Liver (tissue), 9 donors: Measurements from ENCODE around the gene FAM13C. TPM values are rescaled to one million over a fixed set of nuclear protein-coding genes. Genes with fewer than 3 reads are reported as not detected.

Experiments
- DNase-seq: peaks from one replicate; pipeline ENCODE4 v3.0.0-alpha.2; 2017; ENCODE audit warnings: low spot score
- H3K27ac ChIP-seq, 2 donors: one replicate each; pipeline ENCODE4 v1.7.0; 2013; ENCODE audit warnings: inconsistent platforms in 2 of 2, low read length in 2 of 2, control low read depth in 1 of 2, low read depth in 1 of 2, mild to moderate bottlenecking in 1 of 2
- H3K27me3 ChIP-seq, 4 donors: one replicate each; pipeline versions ENCODE4 v1.6.1 to v1.7.0; 2013; ENCODE audit warnings: low read length in 3 of 4, inconsistent platforms in 1 of 4, mild to moderate bottlenecking in 1 of 4, moderate library complexity in 1 of 4; ENCODE audit not compliant: control insufficient read depth in 4 of 4, insufficient read depth in 4 of 4
- H3K36me3 ChIP-seq, 4 donors: one replicate each; pipeline versions ENCODE4 v1.6.1 to v1.7.0; 2013; ENCODE audit warnings: low read length in 3 of 4, mild to moderate bottlenecking in 3 of 4, low read depth in 1 of 4, moderate library complexity in 1 of 4; ENCODE audit not compliant: control insufficient read depth in 4 of 4, insufficient read depth in 3 of 4
- H3K4me1 ChIP-seq, 4 donors: one replicate each; pipeline versions ENCODE4 v1.6.1 to v1.7.0; 2013; ENCODE audit warnings: low read length in 3 of 4, mild to moderate bottlenecking in 3 of 4, moderate library complexity in 1 of 4; ENCODE audit not compliant: control insufficient read depth in 4 of 4, insufficient read depth in 4 of 4
- H3K4me3 ChIP-seq, 3 donors: one replicate each; pipeline versions ENCODE4 v1.6.1 to v1.7.0; 2013; ENCODE audit warnings: low read length in 3 of 3, control low read depth in 1 of 3, low read depth in 1 of 3, mild to moderate bottlenecking in 1 of 3
- H3K9ac ChIP-seq, 2 donors: one replicate each; pipeline ENCODE4 v1.7.0; 2013; ENCODE audit warnings: low read length in 2 of 2, mild to moderate bottlenecking in 2 of 2, moderate library complexity in 2 of 2, control low read depth in 1 of 2, low read depth in 1 of 2
- H3K9me3 ChIP-seq, 4 donors: one replicate each; pipeline versions ENCODE4 v1.6.1 to v1.7.0; 2013; ENCODE audit warnings: low read length in 3 of 4; ENCODE audit not compliant: control insufficient read depth in 4 of 4
- CTCF ChIP-seq: fragments of 150-350 bp; IDR thresholded peaks from 2 replicates; pipeline ENCODE4 v1.5.1; 2017; ENCODE audit warnings: improper control_type of control experiment, low read depth, low read length; ENCODE audit not compliant: missing input control
- EGR1 ChIP-seq, 2 donors: IDR thresholded peaks; 2 replicates each; pipeline ENCODE4 v1.6.1; 2016 to 2018; ENCODE audit warnings: antibody characterized with exemption in 2 of 2, low read depth in 2 of 2
- GABPA ChIP-seq, 2 donors: IDR thresholded peaks in 1 of 2; conservative IDR thresholded peaks in 1 of 2; 2 replicates each; pipeline ENCODE4 v1.6.1; 2016; ENCODE audit warnings: antibody characterized with exemption in 2 of 2, mild to moderate bottlenecking in 1 of 2, moderate library complexity in 1 of 2
- HNF4A ChIP-seq, 2 donors: conservative IDR thresholded peaks; 2 replicates each; pipeline ENCODE4 v1.6.1; 2016; ENCODE audit warnings: antibody characterized with exemption in 2 of 2, mild to moderate bottlenecking in 2 of 2
- HNF4G ChIP-seq: IDR thresholded peaks from 2 replicates; pipeline ENCODE4 v1.6.1; 2016; ENCODE audit warnings: antibody characterized with exemption
- JUND ChIP-seq, 2 donors: IDR thresholded peaks; 2 replicates each; pipeline ENCODE4 v1.6.1; 2016; ENCODE audit warnings: antibody characterized with exemption in 2 of 2
- RAD21 ChIP-seq, 2 donors: IDR thresholded peaks; 2 replicates each; pipeline ENCODE4 v1.6.1; 2016; ENCODE audit warnings: antibody characterized with exemption in 2 of 2, mild to moderate bottlenecking in 2 of 2
- RXRA ChIP-seq, 2 donors: IDR thresholded peaks; 2 replicates each; pipeline ENCODE4 v1.6.1; 2017 to 2018; ENCODE audit warnings: antibody characterized with exemption in 2 of 2, mild to moderate bottlenecking in 1 of 2
- YY1 ChIP-seq: IDR thresholded peaks from 2 replicates; pipeline ENCODE4 v1.6.1; 2016; ENCODE audit warnings: antibody characterized with exemption, mild to moderate bottlenecking
- ZBTB33 ChIP-seq: IDR thresholded peaks from 2 replicates; pipeline ENCODE4 v1.6.1; 2016; ENCODE audit warnings: antibody characterized with exemption
- WGBS: extraction: QIAGEN DNeasy Blood & Tissue Kit; methylation state at CpG from one replicate; pipeline ENCODE4 v1.1.7; 2013; 5-methylcytosine and 5-hydroxymethylcytosine counted together
- polyA plus RNA-seq, 2 donors: library from polyadenylated mRNA; stranded (reverse) in 1 of 2; unstranded in 1 of 2; fragments of 200-250 nt in 1 of 2; fragments of >200 nt in 1 of 2; fragmentation: Nextera tagmentation in 1 of 2; extraction: Ambion mirVana in 1 of 2; gene quantifications; one replicate each; pipeline versions ENCODE4 v1.2.1 to v1.2.3, GENCODE V29; 2013 to 2015
- total RNA-seq, 2 donors: library from RNA; depleted of rRNA; stranded (reverse); fragments of >200 nt; gene quantifications; one replicate each; pipeline ENCODE4 v1.2.3, GENCODE V29; 2014
- TF ChIP-seq, protein P1 (sequence below): IDR thresholded peaks from 2 replicates; pipeline ENCODE4 v1.6.1; 2016; ENCODE audit warnings: antibody characterized with exemption, mild to moderate bottlenecking
- TF ChIP-seq, protein P2 (sequence below): IDR thresholded peaks from 2 replicates; pipeline ENCODE4 v1.6.1; 2016; ENCODE audit warnings: antibody characterized with exemption
- TF ChIP-seq, protein P3 (sequence below): IDR thresholded peaks from 2 replicates; pipeline ENCODE4 v1.6.1; 2016; ENCODE audit warnings: antibody characterized with exemption
- donor health status: healthy.
- donor health status: healthy.
- donor health status: healthy.
- donor health status: healthy.
- donor health status: healthy.

FAM13C gene
- total and polyA plus RNA-seq, 4 donors: 0.87 to 2.4 (median 2.1) TPM

- TF ChIP-seq HNF4G (no peak), YY1 (no peak)
These were observed 7.9 kb downstream of the FAM13C start (continued) for GRCh38 chr10:59354434-59354833.

DNA sequence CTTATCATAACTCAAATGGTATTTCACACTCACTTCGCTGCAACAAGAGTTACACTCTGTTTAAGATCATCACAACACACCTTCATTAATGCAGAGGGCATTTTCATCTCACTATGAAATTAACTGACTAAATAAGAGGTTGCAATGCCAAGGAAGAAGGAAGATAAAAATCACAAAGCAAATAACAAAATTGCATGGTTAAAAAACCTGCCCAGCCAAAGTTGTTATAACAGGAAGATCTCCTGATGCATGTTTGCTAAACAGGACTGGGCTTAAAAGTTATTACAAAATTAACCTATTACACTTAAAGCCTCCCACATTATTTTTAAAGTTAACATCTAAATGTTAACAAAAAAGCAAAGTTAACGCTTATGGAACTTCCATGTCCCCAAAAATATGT, 11.8 kb downstream of the FAM13C start:
- DNase-seq: no peak
- WGBS: 96% methylated on average over 2 of the region's 2 CpGs
- Histone ChIP-seq H3K27ac (no peak overlapping the region), H3K9me3 (no peaks in the 10 kb centered on the region), H3K9ac (no peak overlapping the region), H3K27me3 (no peaks in the 10 kb centered on the region), H3K4me3 (no peak overlapping the region), H3K36me3 (no peaks in the 10 kb centered on the region), H3K4me1 (no peaks in the 10 kb centered on the region)
- no peak for TF ChIP-seq YY1
- TF ChIP-seq HNF4A (conservative IDR thresholded peaks at IDR 0.05): no peak
- TF ChIP-seq GABPA (IDR thresholded peaks at IDR 0.05 in 1 of 2, conservative IDR thresholded peaks at IDR 0.05 in 1 of 2): no peak
- TF ChIP-seq, protein P1, sequence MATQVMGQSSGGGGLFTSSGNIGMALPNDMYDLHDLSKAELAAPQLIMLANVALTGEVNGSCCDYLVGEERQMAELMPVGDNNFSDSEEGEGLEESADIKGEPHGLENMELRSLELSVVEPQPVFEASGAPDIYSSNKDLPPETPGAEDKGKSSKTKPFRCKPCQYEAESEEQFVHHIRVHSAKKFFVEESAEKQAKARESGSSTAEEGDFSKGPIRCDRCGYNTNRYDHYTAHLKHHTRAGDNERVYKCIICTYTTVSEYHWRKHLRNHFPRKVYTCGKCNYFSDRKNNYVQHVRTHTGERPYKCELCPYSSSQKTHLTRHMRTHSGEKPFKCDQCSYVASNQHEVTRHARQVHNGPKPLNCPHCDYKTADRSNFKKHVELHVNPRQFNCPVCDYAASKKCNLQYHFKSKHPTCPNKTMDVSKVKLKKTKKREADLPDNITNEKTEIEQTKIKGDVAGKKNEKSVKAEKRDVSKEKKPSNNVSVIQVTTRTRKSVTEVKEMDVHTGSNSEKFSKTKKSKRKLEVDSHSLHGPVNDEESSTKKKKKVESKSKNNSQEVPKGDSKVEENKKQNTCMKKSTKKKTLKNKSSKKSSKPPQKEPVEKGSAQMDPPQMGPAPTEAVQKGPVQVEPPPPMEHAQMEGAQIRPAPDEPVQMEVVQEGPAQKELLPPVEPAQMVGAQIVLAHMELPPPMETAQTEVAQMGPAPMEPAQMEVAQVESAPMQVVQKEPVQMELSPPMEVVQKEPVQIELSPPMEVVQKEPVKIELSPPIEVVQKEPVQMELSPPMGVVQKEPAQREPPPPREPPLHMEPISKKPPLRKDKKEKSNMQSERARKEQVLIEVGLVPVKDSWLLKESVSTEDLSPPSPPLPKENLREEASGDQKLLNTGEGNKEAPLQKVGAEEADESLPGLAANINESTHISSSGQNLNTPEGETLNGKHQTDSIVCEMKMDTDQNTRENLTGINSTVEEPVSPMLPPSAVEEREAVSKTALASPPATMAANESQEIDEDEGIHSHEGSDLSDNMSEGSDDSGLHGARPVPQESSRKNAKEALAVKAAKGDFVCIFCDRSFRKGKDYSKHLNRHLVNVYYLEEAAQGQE: no peak
- no peak for TF ChIP-seq HNF4G
- TF ChIP-seq RXRA (IDR thresholded peaks at IDR 0.05): no peak
- no peak for TF ChIP-seq ZBTB33
- no peak for TF ChIP-seq JUND (IDR thresholded peaks at IDR 0.05)
- TF ChIP-seq EGR1 (IDR thresholded peaks at IDR 0.05; ENCODE audit: low read depth in 2 of 2): no peak

DNA sequence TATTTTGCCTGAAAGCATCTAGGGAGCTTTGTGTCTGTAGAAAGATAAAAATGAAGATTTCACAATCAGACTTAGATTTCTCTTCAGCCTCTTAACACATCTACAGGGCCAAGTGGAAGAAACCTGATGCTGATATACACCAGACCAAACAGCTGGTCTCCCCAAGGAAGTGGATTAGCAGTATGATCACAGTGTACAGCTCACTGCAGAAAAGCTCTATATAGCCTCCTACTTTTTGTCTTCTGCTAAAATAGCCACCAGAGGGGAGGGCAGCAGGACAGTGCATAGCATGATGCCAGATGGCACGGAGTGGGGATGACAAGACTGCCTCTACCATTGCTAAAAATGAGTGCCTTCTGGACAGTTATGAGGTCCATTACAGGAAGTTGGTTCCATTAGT, 16.0 kb downstream of the FAM13C start:
- TF ChIP-seq EGR1 (IDR thresholded peaks at IDR 0.05; ENCODE audit: low read depth in 2 of 2): no peak
- TF ChIP-seq RXRA (IDR thresholded peaks at IDR 0.05): no peak
- TF ChIP-seq, protein P2, sequence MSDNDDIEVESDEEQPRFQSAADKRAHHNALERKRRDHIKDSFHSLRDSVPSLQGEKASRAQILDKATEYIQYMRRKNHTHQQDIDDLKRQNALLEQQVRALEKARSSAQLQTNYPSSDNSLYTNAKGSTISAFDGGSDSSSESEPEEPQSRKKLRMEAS: no peak
- TF ChIP-seq CTCF: no peak
- TF ChIP-seq HNF4A (conservative IDR thresholded peaks at IDR 0.05): no peak
- TF ChIP-seq GABPA (IDR thresholded peaks at IDR 0.05 in 1 of 2, conservative IDR thresholded peaks at IDR 0.05 in 1 of 2): no peak
- TF ChIP-seq, protein P3, sequence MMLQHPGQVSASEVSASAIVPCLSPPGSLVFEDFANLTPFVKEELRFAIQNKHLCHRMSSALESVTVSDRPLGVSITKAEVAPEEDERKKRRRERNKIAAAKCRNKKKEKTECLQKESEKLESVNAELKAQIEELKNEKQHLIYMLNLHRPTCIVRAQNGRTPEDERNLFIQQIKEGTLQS: no peak
- no peak for TF ChIP-seq RAD21 (IDR thresholded peaks at IDR 0.05)
- H3K36me3 ChIP-seq: no peaks in the 10 kb centered on the region
- H3K9ac ChIP-seq: no peak overlapping the region
- H3K4me3 ChIP-seq: no peak overlapping the region
- 89% methylated on average over 1 of the region's 1 CpG for WGBS
- H3K9me3 ChIP-seq: no peaks in the 10 kb centered on the region
- no peak overlapping the region for H3K27ac ChIP-seq
- no peaks in the 10 kb centered on the region for H3K4me1 ChIP-seq
- no peaks in the 10 kb centered on the region for H3K27me3 ChIP-seq
- DNase-seq: no peak
